Measurements from ENCODE around the gene STX2.
"Not testable (repeated sequence)": the region's sequence is repeated elsewhere in the genome, so short reads cannot be mapped to it uniquely, and the experiment has no call there.

Gene STX2

DNA sequence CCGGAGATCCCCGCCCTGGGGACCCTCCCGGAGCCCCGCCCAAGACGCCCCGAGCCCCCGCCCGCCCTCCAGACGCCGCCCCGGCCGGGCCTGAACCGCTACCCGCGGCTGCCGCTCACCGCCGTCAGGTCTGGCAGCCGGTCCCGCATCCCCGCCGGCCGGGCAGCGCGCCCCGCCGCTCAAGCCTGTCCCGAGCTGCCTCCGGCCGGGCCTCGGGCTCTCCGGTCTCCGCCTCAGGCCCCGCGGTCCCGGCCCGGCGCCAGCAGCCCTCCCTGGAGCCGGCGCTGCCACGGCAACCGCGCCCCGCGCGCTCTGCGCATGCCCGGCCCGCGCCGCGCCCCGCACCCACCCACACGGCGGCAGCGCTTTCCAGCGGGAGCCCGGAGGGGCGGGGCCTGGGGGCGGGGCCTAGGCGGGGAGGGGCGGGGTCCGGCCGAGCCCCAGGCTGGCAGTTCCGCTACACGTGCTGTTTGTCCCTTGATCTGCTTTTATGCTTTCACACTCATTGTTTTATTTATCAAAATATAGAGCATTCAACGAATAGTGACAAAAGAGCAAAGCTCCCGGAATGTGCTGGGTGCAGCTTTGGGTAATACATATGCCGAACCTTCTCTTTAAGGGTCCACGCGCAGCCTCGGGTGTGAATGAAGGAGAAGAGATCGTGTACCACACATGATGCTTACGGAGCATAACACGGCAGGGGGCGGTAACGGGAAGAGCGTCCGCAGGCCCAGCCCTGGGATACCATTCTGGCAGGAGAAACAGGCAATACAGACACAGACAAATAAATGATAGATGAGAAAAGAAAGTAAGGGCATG, at the start of gene STX2:
Gene STX2, minus strand, starts transcription at position 300 of the 819 bp plus-strand sequence. Its CDS starts 151 bp downstream, at position 149.
- no peak within 1 kb of the TSS for H3K27ac ChIP-seq

DNA sequence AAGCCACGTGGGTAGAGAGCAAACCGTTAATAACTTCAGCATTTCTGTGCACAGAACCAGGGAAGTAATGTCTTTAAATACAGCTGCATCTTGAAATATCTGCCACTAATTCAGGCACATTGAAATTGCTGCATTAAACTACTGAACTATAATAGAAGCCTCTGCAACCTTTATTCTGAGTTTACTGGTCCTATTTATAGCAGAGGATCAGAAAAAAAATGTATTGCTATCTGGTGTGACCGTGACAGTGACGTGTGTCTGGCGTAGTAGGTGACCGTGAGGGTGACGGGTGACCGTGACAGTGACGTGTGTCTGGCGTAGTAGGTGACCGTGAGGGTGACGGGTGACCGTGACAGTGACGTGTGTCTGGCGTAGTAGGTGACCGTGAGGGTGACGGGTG, 48.1 kb upstream of the STX2 start:
- not testable (repeated sequence) for DNase-seq (ENCODE audit: low read depth, low spot score); H3K27ac ChIP-seq

More for the DNA sequence above, at the start of gene STX2:
- DNase-seq (ENCODE audit: low read depth, low spot score), result no peak

DNA sequence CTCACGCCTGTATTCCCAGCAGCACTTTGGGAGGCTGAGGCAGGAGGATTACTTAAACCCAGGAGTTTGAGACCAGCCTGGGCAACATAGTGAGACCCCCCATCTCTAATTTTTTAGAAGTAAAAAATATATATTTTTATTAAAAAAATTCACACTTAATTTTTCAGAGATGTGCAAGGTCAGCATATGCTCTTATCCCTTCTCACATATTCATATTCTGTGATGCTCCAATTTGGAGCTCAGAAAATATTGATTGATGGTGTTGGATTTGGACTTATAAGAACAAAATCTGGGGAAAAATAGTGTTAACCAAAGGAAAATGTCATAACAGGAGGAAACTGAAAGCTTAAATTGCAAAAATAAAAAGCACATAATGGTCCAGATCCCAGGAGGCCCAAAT, 42.5 kb upstream of the STX2 start:
- H3K27ac ChIP-seq, result no peak overlapping the region
- DNase-seq (ENCODE audit: low read depth, low spot score), result no peak

DNA sequence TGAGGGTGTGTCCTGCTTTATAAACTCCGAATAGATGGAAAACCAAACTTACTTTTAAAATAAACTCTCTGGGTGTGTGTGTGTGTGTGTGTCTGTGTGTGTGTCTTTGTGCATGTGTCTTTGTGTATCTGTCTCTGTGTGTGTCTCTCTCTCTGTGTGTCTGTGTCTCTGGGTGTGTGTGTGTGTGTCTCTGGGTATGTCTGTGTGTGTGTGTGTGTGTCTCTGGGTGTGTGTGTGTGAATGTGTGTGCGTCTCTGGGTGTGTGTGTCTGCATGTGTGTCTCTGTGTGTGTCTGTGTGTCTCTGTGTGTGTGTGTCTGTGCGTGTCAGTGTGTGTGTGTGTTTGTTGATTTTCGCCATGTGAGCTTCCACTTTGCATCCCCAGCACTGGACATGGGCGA, 42.0 kb upstream of the STX2 start:
- no peak for DNase-seq (ENCODE audit: low read depth, low spot score)
- H3K27ac ChIP-seq, result no peak overlapping the region

DNA sequence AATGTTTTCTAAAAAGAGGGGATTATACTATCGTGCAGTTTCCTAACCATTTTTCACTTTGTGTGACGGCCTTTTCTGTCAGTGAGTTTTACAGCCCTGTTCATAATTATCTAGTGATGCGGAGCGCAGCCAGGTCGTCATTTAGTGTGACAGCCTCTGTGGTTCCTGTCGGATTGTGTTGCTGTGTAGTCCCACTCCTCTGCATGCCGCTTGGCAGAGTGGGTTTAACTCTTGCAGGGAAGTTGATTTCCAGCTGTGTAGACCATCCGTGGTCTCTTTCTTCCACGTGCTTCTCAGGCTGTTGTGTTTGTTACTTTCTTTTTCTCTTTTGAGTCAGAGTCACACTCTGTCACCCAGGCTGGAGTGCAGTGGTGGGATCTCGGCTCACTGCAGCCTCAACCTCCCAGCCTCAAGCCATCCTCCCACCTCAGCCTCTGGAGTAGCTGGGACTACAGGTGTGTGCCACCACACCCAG, 41.4 kb upstream of the STX2 start:
- DNase-seq (ENCODE audit: low read depth, low spot score), result no peak
- H3K27ac ChIP-seq, result no peak overlapping the region

DNA sequence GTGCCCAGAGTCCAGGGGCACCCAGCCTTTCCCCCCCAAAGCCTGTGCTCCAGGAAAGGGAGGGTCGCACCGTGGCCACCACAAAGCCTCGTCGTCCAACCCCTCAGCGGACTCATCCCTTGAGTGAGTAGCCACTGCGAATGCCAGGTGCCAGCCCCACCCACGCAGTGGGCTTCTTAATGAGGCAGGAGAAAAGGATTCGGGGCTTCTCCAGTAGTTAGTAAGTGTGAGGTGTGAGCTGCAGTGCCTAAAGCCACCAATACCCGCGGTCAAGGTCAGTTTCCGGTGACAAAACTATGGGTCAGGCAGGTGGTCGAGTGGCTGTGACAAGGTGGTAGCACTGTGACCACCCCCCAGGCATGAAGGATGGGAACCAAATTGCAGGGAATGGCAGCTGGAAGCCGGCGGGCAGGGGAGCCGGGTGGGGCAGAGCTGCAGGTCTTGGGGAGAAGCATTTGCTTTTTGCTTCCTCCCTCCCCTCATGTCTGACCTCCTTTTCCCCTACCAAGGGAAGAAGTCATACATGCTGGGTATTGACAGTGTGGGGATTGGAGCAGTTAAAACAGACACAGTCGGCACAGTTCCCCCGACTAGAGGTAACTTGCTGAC, 40.8 kb upstream of the STX2 start:
- no peak overlapping the region for H3K27ac ChIP-seq
- DNase-seq (ENCODE audit: low read depth, low spot score), result no peak

DNA sequence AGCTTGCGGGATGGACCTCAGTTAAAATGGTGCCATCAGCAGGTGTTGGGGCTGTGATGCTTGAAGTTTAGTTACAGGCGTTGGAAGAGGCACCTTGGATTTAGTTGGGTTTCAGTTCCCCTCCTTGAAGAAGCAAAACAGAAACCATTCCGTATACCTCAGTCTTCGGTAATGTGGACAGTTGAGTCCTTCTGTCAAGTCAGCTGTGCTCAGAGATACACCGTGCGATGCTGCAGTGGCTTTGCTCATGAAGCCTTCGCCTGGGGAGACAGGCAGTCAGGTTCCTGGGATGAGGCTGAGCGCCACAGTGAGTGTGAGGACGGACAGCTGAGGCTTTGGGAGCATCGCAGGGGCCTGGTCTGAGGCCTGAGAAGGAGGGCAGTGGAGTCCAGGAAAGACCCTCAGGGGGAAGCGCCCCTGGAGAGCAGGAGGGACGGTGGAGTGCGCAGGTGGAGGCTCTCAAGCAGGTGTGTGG, 40.2 kb upstream of the STX2 start:
- DNase-seq (ENCODE audit: low read depth, low spot score), result no peak
- H3K27ac ChIP-seq, result no peak overlapping the region

DNA sequence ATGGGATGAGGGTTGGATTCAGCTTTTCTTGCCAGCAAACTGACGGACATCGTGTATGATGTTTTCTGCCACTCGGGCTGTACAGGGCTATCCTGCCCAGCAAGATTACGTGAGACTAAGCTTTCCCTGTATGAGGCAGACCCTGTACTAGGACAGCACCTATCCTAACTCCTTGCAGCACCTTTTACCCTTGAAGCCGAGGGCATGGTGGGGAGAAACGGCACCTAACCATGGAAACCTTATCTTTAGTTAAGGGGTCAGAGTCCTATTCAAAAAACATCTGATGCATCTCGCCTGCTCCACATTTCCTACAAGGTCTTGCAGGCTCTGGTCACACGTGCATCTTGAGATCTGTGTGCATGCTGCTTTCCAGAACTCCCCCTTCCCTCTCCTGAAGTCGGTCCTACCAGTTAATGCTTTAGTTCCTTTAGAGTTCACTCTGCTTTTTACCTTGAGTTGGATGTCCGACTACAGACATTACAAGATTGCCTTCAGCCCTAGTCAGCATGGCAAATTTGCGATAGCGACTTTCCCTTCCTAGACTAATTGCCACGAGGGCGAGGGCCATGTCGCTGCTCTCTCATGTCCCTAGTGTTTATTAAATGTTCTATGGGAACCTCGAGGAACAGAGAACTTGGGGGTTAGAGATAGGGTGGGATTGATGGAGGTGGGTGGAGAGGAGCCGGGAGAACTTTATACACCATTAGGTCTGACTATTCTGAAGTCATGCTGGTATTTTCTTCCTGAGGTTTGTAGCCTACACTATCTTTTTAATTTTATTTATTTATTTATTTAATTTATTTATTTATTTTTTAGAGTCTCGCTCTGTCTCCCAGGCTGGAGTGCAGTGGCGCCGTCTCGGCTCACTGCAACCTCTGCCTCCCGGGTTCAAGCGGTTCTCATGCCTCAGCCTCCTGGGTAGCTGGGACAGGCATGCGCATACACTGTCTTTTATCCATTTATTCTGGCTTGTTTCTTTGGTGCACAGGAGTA, 39.4 kb upstream of the STX2 start:
- no peak for DNase-seq (ENCODE audit: low read depth, low spot score)
- H3K27ac ChIP-seq, result no peak overlapping the region

DNA sequence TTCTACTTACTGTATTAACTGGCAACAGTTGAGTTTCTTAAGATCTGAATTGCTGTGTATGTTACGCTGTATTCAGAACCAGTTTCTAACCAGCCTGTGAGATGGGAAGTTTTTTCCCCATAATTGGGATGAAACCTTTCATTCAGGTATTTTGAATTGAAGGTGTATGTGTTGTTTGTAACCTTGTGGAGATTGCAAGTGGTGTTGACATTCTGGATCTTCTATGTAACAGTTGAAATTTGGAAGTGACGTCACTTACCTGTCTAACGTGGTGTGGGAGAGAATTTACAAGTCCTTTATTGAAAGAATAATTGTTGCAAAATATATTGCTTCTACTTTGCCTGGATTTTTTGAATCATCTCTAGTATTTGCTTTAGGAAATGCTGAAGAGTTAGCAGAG, 38.3 kb upstream of the STX2 start:
- H3K27ac ChIP-seq, result no peak overlapping the region
- no peak for DNase-seq (ENCODE audit: low read depth, low spot score)

DNA sequence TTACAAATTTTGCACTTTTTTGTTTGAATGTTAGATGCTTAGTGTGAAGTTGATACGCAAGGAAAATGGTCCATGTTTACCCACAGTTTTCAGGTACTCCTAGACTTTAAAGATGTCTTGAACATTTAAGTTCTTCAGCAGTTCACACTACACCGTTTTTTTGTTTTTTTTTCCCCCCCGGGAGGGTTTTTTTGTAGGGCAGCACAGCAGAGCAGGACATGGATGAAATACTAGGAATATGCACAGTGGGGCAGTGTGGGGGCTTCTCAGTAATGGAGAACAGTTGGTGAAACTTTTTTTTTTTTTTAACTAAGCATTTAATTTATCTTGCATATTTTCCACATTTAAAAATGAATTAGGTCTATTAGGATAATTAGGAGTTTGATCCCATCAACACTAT, 37.7 kb upstream of the STX2 start:
- no peak overlapping the region for H3K27ac ChIP-seq
- DNase-seq (ENCODE audit: low read depth, low spot score), result no peak

DNA sequence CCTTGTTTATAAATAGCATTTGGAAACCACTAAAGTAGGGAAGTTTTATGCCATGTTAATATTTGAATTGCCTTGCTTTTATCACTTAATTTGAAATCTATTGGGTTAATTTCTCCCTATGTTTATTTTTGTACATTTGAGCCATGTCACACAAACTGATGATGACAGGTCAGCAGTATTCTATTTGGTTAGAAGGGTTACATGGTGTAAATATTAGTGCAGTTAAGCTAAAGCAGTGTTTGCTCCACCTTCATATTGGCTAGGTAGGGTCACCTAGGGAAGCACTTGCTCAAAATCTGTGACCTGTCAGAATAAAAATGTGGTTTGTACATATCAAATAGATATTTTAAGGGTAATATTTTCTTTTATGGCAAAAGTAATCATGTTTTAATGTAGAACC, 37.2 kb upstream of the STX2 start:
- no peak for DNase-seq (ENCODE audit: low read depth, low spot score)
- no peak overlapping the region for H3K27ac ChIP-seq

DNA sequence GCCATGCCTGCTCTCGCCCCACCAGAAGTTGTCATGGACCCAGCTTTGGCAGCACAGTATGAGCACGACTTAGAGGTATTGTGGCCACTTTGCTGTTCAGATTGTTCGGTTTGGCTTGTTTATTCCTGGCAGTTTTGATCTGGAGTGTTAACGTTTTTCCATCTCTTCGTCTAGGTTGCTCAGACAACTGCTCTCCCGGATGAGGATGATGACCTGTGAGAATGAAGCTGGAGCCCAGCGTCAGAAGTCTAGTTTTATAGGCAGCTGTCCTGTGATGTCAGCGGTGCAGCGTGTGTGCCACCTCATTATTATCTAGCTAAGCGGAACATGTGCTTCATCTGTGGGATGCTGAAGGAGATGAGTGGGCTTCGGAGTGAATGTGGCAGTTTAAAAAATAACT, 36.7 kb upstream of the STX2 start:
- not testable (repeated sequence) for H3K27ac ChIP-seq; DNase-seq (ENCODE audit: low read depth, low spot score)

DNA sequence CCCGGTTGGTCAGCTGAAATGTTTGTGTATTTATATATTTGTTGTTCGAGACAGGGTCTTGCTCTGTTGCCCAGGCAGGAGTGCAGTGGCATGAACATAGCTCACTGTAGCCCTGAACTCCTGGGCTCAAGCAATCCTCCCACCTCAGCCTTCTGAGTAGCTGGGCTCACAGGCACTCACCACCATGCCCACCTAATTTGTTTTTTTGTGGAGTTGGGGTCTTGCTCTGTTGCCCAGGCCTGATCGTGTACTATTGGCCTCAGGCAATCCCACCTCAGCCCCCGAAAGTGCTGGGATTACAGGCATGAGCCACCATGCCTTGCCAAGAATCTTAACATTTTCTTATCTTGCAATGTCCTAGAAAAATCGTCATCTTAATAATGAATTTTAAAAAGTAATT, 36.1 kb upstream of the STX2 start:
- DNase-seq (ENCODE audit: low read depth, low spot score), result no peak
- H3K27ac ChIP-seq, result no peak overlapping the region

DNA sequence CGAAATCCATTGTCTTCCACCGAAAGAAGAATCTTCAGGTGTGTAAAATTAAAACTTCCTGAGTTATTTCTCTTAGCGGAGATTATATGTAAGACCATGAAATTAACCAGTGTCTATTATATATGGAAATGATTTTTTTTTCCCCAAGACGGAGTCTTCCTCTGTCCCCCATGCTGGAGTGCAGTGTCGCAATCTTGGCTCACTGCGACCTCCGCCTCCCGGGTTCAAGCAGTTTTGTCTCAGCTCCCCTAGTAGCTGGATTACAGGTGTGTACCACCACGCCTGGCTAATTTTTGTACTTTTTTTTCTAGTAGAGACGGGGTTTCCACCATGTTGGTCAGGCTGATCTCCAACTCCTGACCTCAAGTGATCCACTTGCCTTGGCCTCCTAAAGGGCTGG, 35.6 kb upstream of the STX2 start:
- no peak overlapping the region for H3K27ac ChIP-seq
- no peak for DNase-seq (ENCODE audit: low read depth, low spot score)

DNA sequence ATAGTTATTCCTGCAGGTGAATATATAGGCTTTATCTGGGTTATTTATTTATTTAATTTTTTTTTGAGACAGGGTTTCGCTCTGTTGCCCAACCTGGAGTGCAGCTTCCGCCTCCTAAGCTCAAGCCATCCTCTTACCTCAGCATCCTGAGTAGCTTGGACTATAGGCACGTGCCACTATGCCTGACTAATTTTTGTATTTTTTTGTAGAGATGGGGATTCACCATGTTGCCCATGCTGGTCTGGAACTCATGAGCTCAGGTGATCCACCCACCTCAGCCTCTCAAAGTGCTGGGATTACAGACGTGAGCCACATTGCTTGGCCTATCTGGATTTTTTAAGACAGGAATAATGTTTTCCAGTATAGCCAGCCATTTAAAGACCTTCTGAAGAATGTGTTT, 34.8 kb upstream of the STX2 start:
- no peak for DNase-seq (ENCODE audit: low read depth, low spot score)
- peak overlapping the region; percentile 83 for H3K27ac ChIP-seq

DNA sequence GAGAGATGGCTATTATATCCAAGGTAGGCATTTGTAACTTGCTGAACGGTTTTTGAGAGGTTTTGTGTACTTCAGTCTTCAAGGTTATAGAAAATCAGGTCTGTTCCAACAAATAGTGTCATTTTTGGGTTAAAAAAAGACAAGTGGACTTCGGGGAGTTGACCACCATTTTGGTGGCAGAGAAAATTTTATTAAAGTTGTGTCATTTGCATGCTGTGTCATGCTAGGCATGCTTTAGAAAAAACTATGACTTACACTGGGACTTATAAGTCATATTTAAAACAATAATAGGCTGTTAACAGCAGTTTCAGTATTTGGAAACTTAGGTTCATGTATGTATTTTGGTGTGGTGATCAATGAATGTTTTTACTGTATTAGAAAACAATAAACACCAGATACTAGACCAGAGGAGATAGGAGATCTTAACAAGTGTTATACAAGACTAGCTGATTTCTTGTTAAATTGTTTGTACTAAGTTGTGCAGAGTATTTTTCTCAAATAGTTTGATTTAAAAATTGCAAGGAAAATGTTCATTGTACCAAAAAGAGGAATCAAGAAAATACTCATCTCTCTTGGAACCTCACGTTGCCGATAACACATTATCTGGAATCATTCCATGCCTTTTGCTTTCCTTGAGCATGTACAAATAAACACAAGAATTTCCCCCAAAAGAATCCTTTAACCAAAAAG, 34.2 kb upstream of the STX2 start:
- no peak for DNase-seq (ENCODE audit: low read depth, low spot score)
- H3K27ac ChIP-seq, result peak overlapping the region; percentile 83

DNA sequence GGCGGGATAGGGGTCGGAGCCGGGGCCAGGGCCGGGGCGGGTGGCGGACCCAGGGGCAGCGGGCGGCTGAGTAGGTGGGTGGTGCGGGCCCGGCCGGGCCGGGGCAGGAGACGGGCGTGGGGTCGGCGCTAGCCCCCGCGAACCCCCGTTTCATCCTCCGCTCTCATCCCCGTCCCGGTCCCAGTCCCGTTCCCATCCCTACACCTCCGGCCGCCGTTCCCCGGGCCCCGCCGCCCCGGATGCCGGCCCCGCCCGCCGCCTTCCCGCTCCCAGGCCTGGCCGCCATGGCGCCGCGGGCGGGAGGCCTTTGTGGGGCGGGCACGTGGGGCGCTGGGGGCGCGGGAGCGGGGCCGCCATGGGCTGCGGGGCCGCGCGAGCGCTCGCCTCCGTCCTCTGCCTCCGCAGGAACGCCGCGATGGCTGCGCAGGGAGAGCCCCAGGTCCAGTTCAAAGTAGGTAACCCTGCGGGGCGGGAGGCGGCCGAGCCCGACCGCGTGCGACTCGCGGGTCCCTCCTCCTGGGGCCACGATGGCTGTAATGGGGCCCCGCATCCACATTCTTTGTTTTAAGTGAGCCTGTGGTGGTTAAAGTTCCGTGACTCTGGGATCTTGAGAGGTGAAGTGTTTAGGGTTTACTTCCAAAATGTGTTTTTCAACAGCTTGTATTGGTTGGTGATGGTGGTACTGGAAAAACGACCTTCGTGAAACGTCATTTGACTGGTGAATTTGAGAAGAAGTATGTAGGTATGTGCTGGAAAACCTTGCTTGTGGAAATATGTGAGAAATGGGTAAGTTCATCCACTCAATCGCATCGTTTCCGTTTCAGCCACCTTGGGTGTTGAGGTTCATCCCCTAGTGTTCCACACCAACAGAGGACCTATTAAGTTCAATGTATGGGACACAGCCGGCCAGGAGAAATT, 33.4 kb upstream of the STX2 start:
- DNase-seq (ENCODE audit: low read depth, low spot score), result no peak
- H3K27ac ChIP-seq, result peak overlapping the region; percentile 83

DNA sequence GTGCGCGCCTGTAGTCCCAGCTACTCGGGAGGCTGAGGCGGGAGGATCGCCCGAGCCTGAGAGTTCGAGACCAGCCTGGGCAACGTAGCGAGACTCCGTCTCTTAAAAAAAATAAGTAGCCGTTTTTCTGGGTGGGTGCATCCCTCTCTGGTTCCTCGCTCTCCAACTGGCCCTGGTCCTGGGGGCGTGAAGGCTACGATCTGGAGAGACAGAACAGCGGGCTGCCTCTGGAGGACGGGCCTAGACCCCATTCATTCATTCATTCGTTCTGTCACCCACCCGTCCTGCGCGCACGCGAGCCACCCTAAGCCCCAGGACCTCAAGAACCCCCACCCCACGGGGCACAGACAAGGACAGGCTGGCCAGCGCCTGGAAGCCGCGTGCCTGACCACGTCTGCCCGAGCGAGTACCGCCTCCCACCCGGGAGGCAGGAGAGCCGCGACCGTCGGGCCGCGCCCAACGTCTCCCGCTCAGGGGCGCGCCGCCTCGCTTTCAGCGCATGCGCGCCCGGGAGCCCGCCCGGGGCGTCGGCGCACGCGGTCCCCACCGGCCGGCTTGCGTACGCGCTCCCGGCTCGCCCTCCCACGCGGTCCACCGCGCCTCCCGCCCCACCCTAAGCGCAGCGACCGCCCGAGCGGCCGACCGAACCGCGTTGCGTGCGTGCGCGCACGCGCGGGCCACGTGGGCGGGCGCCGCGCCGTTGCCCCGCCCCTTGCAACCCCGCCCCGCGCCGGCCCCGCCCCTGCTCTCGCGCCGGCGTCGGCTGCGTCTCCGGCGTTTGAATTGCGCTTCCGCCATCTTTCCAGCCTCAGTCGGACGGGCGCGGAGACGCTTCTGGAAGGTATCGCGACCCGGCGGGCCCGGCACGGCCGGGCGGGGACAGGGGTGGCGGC, 32.5 kb upstream of the STX2 start, which contains the start of gene RAN:
Gene RAN, plus strand, starts transcription at position 781 of the 893 bp plus-strand sequence. CDS start 528 bp downstream, outside the sequence.
- peak; percentile 43 for DNase-seq (ENCODE audit: low read depth, low spot score)
- peak within 1 kb of the TSS; percentile 83 for H3K27ac ChIP-seq
